ENCODE results near the gene ATP8B3.

The ATP8B3 gene

DNA sequence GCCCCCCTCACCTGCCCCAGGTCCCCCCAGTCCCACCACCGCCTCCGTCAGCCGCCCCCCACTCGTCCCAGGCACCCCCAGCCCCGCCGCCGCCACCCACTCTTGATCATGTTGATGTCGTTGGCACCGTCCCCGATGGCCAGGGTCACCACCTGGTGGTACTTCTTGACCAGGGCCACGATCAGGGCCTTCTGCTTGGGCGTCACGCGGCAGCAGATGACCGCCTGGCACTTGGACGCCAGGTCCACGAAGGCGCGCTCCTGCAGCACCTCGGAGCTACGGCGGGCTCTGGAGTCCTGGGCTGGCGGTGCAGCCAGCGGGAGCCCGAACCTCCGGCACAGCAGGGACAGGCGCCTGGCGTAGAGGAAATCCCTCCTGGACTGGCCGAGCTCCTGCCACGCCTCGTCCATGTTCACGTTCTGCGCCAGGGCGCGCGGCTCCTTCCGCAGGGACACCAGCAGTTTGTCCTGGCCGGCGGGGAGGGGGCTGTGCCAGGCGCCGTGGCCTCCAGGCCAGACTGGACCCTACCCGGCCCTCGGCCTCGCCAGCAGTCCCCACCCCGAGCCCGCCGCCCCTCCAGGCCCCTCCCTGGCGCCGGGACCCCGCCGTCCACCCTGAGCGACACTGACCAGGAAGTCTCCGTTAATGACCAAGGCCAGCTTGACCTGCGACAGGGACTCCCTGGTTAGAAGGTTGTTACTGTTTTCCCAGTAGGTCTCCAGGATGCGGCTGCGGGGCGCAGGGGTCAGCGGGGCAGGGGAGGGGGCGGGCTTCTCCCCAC lies 22.6 kb downstream of the ATP8B3 start:
- TF ChIP-seq TAF1 (IDR thresholded peaks at IDR 0.05; ENCODE audit: borderline replicate concordance, insufficient read depth, low read length) = no peak
- TF ChIP-seq SIN3A (IDR thresholded peaks at IDR 0.05; ENCODE audit: borderline replicate concordance, insufficient read depth, low read length) = no peak
- TF ChIP-seq, protein P1, sequence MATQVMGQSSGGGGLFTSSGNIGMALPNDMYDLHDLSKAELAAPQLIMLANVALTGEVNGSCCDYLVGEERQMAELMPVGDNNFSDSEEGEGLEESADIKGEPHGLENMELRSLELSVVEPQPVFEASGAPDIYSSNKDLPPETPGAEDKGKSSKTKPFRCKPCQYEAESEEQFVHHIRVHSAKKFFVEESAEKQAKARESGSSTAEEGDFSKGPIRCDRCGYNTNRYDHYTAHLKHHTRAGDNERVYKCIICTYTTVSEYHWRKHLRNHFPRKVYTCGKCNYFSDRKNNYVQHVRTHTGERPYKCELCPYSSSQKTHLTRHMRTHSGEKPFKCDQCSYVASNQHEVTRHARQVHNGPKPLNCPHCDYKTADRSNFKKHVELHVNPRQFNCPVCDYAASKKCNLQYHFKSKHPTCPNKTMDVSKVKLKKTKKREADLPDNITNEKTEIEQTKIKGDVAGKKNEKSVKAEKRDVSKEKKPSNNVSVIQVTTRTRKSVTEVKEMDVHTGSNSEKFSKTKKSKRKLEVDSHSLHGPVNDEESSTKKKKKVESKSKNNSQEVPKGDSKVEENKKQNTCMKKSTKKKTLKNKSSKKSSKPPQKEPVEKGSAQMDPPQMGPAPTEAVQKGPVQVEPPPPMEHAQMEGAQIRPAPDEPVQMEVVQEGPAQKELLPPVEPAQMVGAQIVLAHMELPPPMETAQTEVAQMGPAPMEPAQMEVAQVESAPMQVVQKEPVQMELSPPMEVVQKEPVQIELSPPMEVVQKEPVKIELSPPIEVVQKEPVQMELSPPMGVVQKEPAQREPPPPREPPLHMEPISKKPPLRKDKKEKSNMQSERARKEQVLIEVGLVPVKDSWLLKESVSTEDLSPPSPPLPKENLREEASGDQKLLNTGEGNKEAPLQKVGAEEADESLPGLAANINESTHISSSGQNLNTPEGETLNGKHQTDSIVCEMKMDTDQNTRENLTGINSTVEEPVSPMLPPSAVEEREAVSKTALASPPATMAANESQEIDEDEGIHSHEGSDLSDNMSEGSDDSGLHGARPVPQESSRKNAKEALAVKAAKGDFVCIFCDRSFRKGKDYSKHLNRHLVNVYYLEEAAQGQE (IDR thresholded peaks at IDR 0.05; ENCODE audit: insufficient read depth in 1 of 2, low read depth in 2 of 2, low read length in 2 of 2) = no peak
- no peak for TF ChIP-seq FOXP2 (optimal IDR thresholded peaks at IDR 0.05; ENCODE audit: borderline replicate concordance, extremely low read depth, extremely low read length, insufficient read depth)
- no peak for TF ChIP-seq POLR2AphosphoS5 (IDR thresholded peaks at IDR 0.05; ENCODE audit: low read depth, low read length)

GRCh38 chr19:1787116-1787515 lies 25.0 kb downstream of the ATP8B3 start:
- TF ChIP-seq TAF1 (IDR thresholded peaks at IDR 0.05; ENCODE audit: borderline replicate concordance, insufficient read depth, low read length) (no peak), POLR2AphosphoS5 (IDR thresholded peaks at IDR 0.05; ENCODE audit: low read depth, low read length) (no peak), FOXP2 (optimal IDR thresholded peaks at IDR 0.05; ENCODE audit: borderline replicate concordance, extremely low read depth, extremely low read length, insufficient read depth) (no peak)
- TF ChIP-seq, protein P1 (IDR thresholded peaks at IDR 0.05; ENCODE audit: insufficient read depth in 1 of 2, low read depth in 2 of 2, low read length in 2 of 2) = no peak

- TF ChIP-seq, protein P1 (IDR thresholded peaks at IDR 0.05; ENCODE audit: insufficient read depth in 1 of 2, low read depth in 2 of 2, low read length in 2 of 2) = no peak
- TF ChIP-seq TAF1 (IDR thresholded peaks at IDR 0.05; ENCODE audit: borderline replicate concordance, insufficient read depth, low read length) = no peak
- no peak for TF ChIP-seq FOXP2 (optimal IDR thresholded peaks at IDR 0.05; ENCODE audit: borderline replicate concordance, extremely low read depth, extremely low read length, insufficient read depth)
- no peak for TF ChIP-seq SIN3A (IDR thresholded peaks at IDR 0.05; ENCODE audit: borderline replicate concordance, insufficient read depth, low read length)
- no peak for TF ChIP-seq POLR2AphosphoS5 (IDR thresholded peaks at IDR 0.05; ENCODE audit: low read depth, low read length)
Measured at GRCh38 chr19:1786668-1787067, 25.4 kb downstream of the ATP8B3 start.

DNA sequence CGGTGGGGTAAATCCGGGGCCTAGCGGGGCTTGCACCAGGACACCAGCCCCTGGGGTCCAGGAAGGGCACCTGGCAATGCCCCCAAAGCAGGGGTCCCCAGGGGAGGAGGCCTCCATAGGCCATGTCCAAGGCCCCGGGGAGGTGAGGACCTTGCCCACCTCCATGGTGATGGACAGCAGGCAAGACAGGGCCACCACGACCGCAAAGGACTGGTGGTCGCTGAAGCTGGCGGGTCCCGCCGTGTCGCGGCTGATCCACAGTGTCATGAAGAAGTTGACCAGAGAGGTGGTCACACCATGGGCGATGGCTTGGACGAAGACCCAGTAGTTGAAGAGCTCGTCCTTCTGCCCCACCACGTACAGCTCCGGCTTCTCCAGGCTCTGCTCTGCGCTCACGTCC lies 26.8 kb downstream of the ATP8B3 start:
- TF ChIP-seq POLR2AphosphoS5 (IDR thresholded peaks at IDR 0.05; ENCODE audit: low read depth, low read length) (no peak), SIN3A (IDR thresholded peaks at IDR 0.05; ENCODE audit: borderline replicate concordance, insufficient read depth, low read length) (no peak), FOXP2 (optimal IDR thresholded peaks at IDR 0.05; ENCODE audit: borderline replicate concordance, extremely low read depth, extremely low read length, insufficient read depth) (no peak)
- TF ChIP-seq, protein P1 (IDR thresholded peaks at IDR 0.05; ENCODE audit: insufficient read depth in 1 of 2, low read depth in 2 of 2, low read length in 2 of 2) = no peak
